Gastroesophageal sphincter (tissue), 3 donors: ENCODE data around the gene SYT15.
"Not testable (repeated sequence)": the region's sequence is repeated elsewhere in the genome, so short reads cannot be mapped to it uniquely, and the experiment has no call there.

Experiments used
- CTCF ChIP-seq, 4 experiments: fragments of 200-600 bp in 2 of 4; fragments of 450-650 bp in 2 of 4; sonication (generic) in 1 of 4; IDR thresholded peaks; one replicate each; pipeline ENCODE4 v1.5.1; 2017 to 2019; ENCODE audit warnings: antibody characterized with exemption in 4 of 4, mild to moderate bottlenecking in 2 of 4, moderate library complexity in 2 of 4
- EP300 ChIP-seq: sonication (generic); formaldehyde crosslinking; IDR thresholded peaks from one replicate; pipeline ENCODE4 v1.6.1; 2017; ENCODE audit warnings: antibody characterized with exemption, mild to moderate bottlenecking

GRCh38 chr10:46585246-46585645, 6.3 kb downstream of the SYT15 start:
- TF ChIP-seq CTCF (IDR thresholded peaks at IDR 0.05); EP300: not testable (repeated sequence)
